Stomach (tissue), 4 donors: ENCODE results near the gene TRIOBP.
A peak's percentile ranks its signal among the peaks of the same experiment; 100 is the strongest.

Experiments
- EP300 ChIP-seq: sonication (generic); formaldehyde crosslinking; IDR thresholded peaks from one replicate; pipeline ENCODE4 v1.6.1; 2017; ENCODE audit warnings: antibody characterized with exemption
- POLR2A ChIP-seq, 4 donors: fragments of 450-650 bp; IDR thresholded peaks; one replicate each; pipeline ENCODE4 v1.6.1; 2016; ENCODE audit warnings: antibody characterized with exemption in 4 of 4, control low read depth in 2 of 4, mild to moderate bottlenecking in 1 of 4, moderate library complexity in 1 of 4
- POLR2AphosphoS5 ChIP-seq, 3 donors: sonication (generic); formaldehyde crosslinking; IDR thresholded peaks; one replicate each; pipeline ENCODE4 v1.6.1; 2016; ENCODE audit warnings: antibody characterized with exemption in 3 of 3
- TF ChIP-seq, protein P1 (sequence below), 7 experiments: fragments of 450-650 bp in 4 of 7; fragments of 200-600 bp in 3 of 7; sonication (generic) in 3 of 7; IDR thresholded peaks; one replicate each; pipeline ENCODE4 v1.5.1; 2016 to 2019; ENCODE audit warnings: antibody characterized with exemption in 7 of 7, control low read depth in 2 of 7, mild to moderate bottlenecking in 1 of 7

DNA sequence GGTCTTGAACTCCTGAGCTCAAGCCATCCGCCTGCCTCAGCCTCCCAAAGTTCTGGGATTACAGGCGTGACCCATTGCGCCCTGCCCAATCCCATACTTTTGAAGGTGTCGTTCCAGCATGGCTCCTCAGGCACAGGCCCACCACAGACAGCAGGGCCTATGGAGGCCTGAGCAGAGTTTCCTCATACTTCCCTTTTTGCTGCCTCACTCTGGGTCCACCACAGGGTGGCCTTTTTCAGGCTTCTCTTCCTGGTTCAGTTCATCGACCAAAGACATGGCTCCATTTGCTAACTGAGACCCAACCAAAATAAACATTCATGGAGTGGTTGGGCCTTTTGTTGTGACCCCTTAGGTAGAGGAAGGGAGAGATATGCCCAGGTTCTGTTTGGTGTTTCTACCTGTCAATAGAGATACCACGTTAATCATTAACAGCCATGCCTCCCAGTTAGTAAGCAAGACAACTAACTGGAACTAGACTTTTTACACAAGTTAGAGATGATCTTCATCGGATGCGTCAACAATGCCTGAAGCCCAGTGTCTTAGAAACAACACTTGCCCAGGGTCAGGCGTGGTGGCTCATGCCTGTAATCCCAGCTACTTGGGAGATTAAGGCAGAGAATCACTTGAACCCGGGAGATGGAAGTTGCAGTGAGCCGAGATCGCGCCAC lies 35.1 kb downstream of the TRIOBP start:
- TF ChIP-seq POLR2A (IDR thresholded peaks at IDR 0.05) (no peak), POLR2AphosphoS5 (IDR thresholded peaks at IDR 0.05) (peak in 2 of 3 donors; percentile 27 to 76), EP300 (no peak)
- TF ChIP-seq, protein P1, sequence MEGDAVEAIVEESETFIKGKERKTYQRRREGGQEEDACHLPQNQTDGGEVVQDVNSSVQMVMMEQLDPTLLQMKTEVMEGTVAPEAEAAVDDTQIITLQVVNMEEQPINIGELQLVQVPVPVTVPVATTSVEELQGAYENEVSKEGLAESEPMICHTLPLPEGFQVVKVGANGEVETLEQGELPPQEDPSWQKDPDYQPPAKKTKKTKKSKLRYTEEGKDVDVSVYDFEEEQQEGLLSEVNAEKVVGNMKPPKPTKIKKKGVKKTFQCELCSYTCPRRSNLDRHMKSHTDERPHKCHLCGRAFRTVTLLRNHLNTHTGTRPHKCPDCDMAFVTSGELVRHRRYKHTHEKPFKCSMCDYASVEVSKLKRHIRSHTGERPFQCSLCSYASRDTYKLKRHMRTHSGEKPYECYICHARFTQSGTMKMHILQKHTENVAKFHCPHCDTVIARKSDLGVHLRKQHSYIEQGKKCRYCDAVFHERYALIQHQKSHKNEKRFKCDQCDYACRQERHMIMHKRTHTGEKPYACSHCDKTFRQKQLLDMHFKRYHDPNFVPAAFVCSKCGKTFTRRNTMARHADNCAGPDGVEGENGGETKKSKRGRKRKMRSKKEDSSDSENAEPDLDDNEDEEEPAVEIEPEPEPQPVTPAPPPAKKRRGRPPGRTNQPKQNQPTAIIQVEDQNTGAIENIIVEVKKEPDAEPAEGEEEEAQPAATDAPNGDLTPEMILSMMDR (IDR thresholded peaks at IDR 0.05) = peak in 2 of 7 experiments; percentile 18 to 38
